H9 (cell line): ENCODE results near the gene HOXC6. TPM values are rescaled to one million over a fixed set of nuclear protein-coding genes. Genes with fewer than 3 reads are reported as not detected.

Experiments used
- DNase-seq: peaks from one replicate; pipeline ENCODE4 v3.0.0-alpha.2; 2017
- H2AFZ ChIP-seq: one replicate; pipeline ENCODE4 v1.6.1; 2013; ENCODE audit warnings: mild to moderate bottlenecking, low read length, control low read depth, moderate library complexity
- H2AK5ac ChIP-seq: 2 replicates; pipeline ENCODE4 v1.6.1; 2013; ENCODE audit warnings: low read length, control low read depth, mixed read lengths; ENCODE audit not compliant: insufficient read length
- H2BK120ac ChIP-seq: one replicate; pipeline ENCODE4 v1.6.1; 2013; ENCODE audit warnings: low read depth, mild to moderate bottlenecking, low read length, control low read depth, inconsistent platforms; ENCODE audit not compliant: poor library complexity, severe bottlenecking
- H2BK12ac ChIP-seq: 2 replicates; pipeline ENCODE4 v1.6.1; 2013; ENCODE audit warnings: low read length, control low read depth, mixed read lengths, low read depth; ENCODE audit not compliant: insufficient read length
- H2BK15ac ChIP-seq: 2 replicates; pipeline ENCODE4 v1.6.1; 2013; ENCODE audit warnings: low read depth, low read length, control low read depth
- H2BK20ac ChIP-seq: one replicate; pipeline ENCODE4 v1.6.1; 2013; ENCODE audit warnings: low read depth, mild to moderate bottlenecking, low read length, control low read depth, inconsistent platforms; ENCODE audit not compliant: poor library complexity, severe bottlenecking
- H2BK5ac ChIP-seq: 2 replicates; pipeline ENCODE4 v1.6.1; 2013; ENCODE audit warnings: low read length, control low read depth, mixed read lengths; ENCODE audit not compliant: insufficient read length
- H3K14ac ChIP-seq: 2 replicates; pipeline ENCODE4 v1.6.1; 2013; ENCODE audit warnings: low read length, control low read depth; ENCODE audit not compliant: insufficient read depth
- H3K18ac ChIP-seq: 2 replicates; pipeline ENCODE4 v1.6.1; 2013; ENCODE audit warnings: low read depth, mild to moderate bottlenecking, mixed read lengths, low read length, control low read depth; ENCODE audit not compliant: insufficient read length
- H3K23ac ChIP-seq: 2 replicates; pipeline ENCODE4 v1.6.1; 2013; ENCODE audit warnings: low read length, control low read depth, mixed read lengths, low read depth; ENCODE audit not compliant: insufficient read length
- H3K23me2 ChIP-seq: 2 replicates; pipeline ENCODE4 v1.6.1; 2013; ENCODE audit warnings: low read depth, mild to moderate bottlenecking, mixed read lengths, low read length, control low read depth; ENCODE audit not compliant: insufficient read length, poor library complexity, severe bottlenecking
- H3K27ac ChIP-seq: 2 replicates; pipeline ENCODE4 v1.5.1; 2013; ENCODE audit warnings: low read length, control low read depth, mixed read lengths, low read depth; ENCODE audit not compliant: insufficient read length
- H3K27me3 ChIP-seq: 2 replicates; pipeline ENCODE4 v1.6.1; 2013; ENCODE audit warnings: low read length, control low read depth, inconsistent platforms; ENCODE audit not compliant: insufficient read depth
- H3K4ac ChIP-seq: 2 replicates; pipeline ENCODE4 v1.6.1; 2013; ENCODE audit warnings: low read depth, mild to moderate bottlenecking, control low read depth, inconsistent platforms, low read length, moderate library complexity
- H3K4me1 ChIP-seq: 2 replicates; pipeline ENCODE4 v1.6.1; 2013; ENCODE audit warnings: low read length, control low read depth, inconsistent platforms; ENCODE audit not compliant: insufficient read depth
- H3K4me2 ChIP-seq: 2 replicates; pipeline ENCODE4 v1.6.1; 2013; ENCODE audit warnings: low read length, control low read depth, mixed read lengths; ENCODE audit not compliant: insufficient read length, insufficient read depth
- H3K56ac ChIP-seq: 2 replicates; pipeline ENCODE4 v1.6.1; 2013; ENCODE audit warnings: low read depth, mild to moderate bottlenecking, mixed read lengths, low read length, control low read depth; ENCODE audit not compliant: insufficient read length
- H3K79me1 ChIP-seq: 2 replicates; pipeline ENCODE4 v1.6.1; 2013; ENCODE audit warnings: low read depth, mild to moderate bottlenecking, moderate library complexity, low read length, control low read depth, inconsistent platforms; ENCODE audit not compliant: insufficient read depth, poor library complexity, severe bottlenecking
- H3K79me2 ChIP-seq: 2 replicates; pipeline ENCODE4 v1.6.1; 2013; ENCODE audit warnings: low read length, control low read depth, inconsistent platforms; ENCODE audit not compliant: insufficient read depth
- H3K9ac ChIP-seq: 2 replicates; pipeline ENCODE4 v1.6.1; 2013; ENCODE audit warnings: low read length, control low read depth, mixed read lengths; ENCODE audit not compliant: insufficient read length; ENCODE audit errors: extremely low read depth
- H3K9me3 ChIP-seq: one replicate; pipeline ENCODE4 v1.6.1; 2013; ENCODE audit warnings: low read depth, low read length, inconsistent platforms; ENCODE audit not compliant: control insufficient read depth
- H3T11ph ChIP-seq: one replicate; pipeline ENCODE4 v1.6.1; 2013; ENCODE audit warnings: mild to moderate bottlenecking, low read length, control low read depth, inconsistent platforms
- H4K20me1 ChIP-seq: one replicate; pipeline ENCODE4 v1.6.1; 2013; ENCODE audit not compliant: control insufficient read depth, insufficient read length, insufficient read depth
- H4K5ac ChIP-seq: 2 replicates; pipeline ENCODE4 v1.6.1; 2013; ENCODE audit warnings: low read depth, mild to moderate bottlenecking, mixed read lengths, low read length, control low read depth; ENCODE audit not compliant: insufficient read length
- H4K8ac ChIP-seq: replicated peaks from 2 replicates; pipeline ENCODE4 v1.6.1; 2013; ENCODE audit warnings: low read length, control low read depth, mixed read lengths, low read depth; ENCODE audit not compliant: insufficient read length
- H4K91ac ChIP-seq: 2 replicates; pipeline ENCODE4 v1.6.1; 2013; ENCODE audit warnings: low read depth, mild to moderate bottlenecking, moderate library complexity, mixed read lengths, low read length, control low read depth; ENCODE audit not compliant: insufficient read length
- H3K27ac Mint-ChIP-seq, 3 experiments: 2 replicates in 2 of 3; 3 replicates in 1 of 3; pipeline ENCODE4 v1.8.0; 2020 to 2021; ENCODE audit warnings: mixed read lengths in 3 of 3, mild to moderate bottlenecking in 1 of 3, moderate library complexity in 1 of 3
- H3K27me3 Mint-ChIP-seq: 2 replicates; pipeline ENCODE4 v1.8.0; 2021; ENCODE audit warnings: low read depth, mild to moderate bottlenecking, moderate library complexity, mixed read lengths
- H3K36me3 Mint-ChIP-seq, 3 experiments: 2 replicates in 2 of 3; 3 replicates in 1 of 3; pipeline ENCODE4 v1.8.0; 2020 to 2021; ENCODE audit warnings: low read depth in 3 of 3, mixed read lengths in 3 of 3; ENCODE audit not compliant: insufficient read depth in 1 of 3
- H3K4me1 Mint-ChIP-seq, 2 experiments: 2 replicates each; pipeline ENCODE4 v1.8.0; 2020; ENCODE audit warnings: mixed read lengths in 2 of 2
- H3K4me3 Mint-ChIP-seq, 2 experiments: 2 replicates in 1 of 2; 3 replicates in 1 of 2; pipeline ENCODE4 v1.8.0; 2020 to 2021; ENCODE audit warnings: mild to moderate bottlenecking in 2 of 2, mixed read lengths in 2 of 2, moderate library complexity in 1 of 2
- H3K9me3 Mint-ChIP-seq, 2 experiments: 2 replicates in 1 of 2; 3 replicates in 1 of 2; pipeline ENCODE4 v1.8.0; 2020; ENCODE audit warnings: mild to moderate bottlenecking in 2 of 2, mixed read lengths in 2 of 2, moderate library complexity in 1 of 2
- WGBS: extraction: QIAGEN DNeasy Blood & Tissue Kit; methylation state at CpG from one replicate; pipeline ENCODE4 v1.1.7; 2013; ENCODE audit warnings: missing lambda C conversion rate, low lambda C conversion rate, mixed read lengths; ENCODE audit not compliant: insufficient read length; ENCODE audit errors: extremely low coverage; 5-methylcytosine and 5-hydroxymethylcytosine counted together
- total RNA-seq: library from RNA; stranded (reverse); gene quantifications from 2 replicates; pipeline ENCODE4 v1.2.1, GENCODE V29; 2021
- TF ChIP-seq, protein P1 (sequence below): fragments of 200-600 bp; sonication (generic); conservative IDR thresholded peaks from 3 replicates; pipeline ENCODE4 v1.8.0; 2021; ENCODE audit warnings: antibody characterized with exemption, mild to moderate bottlenecking

Gene HOXC6
- total RNA-seq, 1 experiment from 2014 or later, result not detected

- H3K9me3 Mint-ChIP-seq, result peaks cover 0 to 2% of the 10 kb centered on the region in 2 experiments; a peak in 2 of 5 replicates
- peaks cover 94% of the 10 kb centered on the region for H3K27me3 ChIP-seq
- no peak overlapping the region for H3K27ac Mint-ChIP-seq
- H3K18ac ChIP-seq, result no peak overlapping the region
- DNase-seq, result no peak
- H2BK20ac ChIP-seq, result no peak overlapping the region
- no peaks in the 10 kb centered on the region for H3K79me1 ChIP-seq
- H3K36me3 Mint-ChIP-seq, result no peaks in the 10 kb centered on the region
- no peaks in the 10 kb centered on the region for H4K20me1 ChIP-seq
- no peak overlapping the region for H2BK12ac ChIP-seq
- H3K4me1 ChIP-seq, result no peaks in the 10 kb centered on the region
- H3K4me3 Mint-ChIP-seq, result no peak overlapping the region
- no peak overlapping the region for H2BK120ac ChIP-seq
- H3T11ph ChIP-seq, result no peak overlapping the region
- no peaks in the 10 kb centered on the region for H3K23me2 ChIP-seq
- H3K9ac ChIP-seq, result no peak overlapping the region
- TF ChIP-seq, protein P1, sequence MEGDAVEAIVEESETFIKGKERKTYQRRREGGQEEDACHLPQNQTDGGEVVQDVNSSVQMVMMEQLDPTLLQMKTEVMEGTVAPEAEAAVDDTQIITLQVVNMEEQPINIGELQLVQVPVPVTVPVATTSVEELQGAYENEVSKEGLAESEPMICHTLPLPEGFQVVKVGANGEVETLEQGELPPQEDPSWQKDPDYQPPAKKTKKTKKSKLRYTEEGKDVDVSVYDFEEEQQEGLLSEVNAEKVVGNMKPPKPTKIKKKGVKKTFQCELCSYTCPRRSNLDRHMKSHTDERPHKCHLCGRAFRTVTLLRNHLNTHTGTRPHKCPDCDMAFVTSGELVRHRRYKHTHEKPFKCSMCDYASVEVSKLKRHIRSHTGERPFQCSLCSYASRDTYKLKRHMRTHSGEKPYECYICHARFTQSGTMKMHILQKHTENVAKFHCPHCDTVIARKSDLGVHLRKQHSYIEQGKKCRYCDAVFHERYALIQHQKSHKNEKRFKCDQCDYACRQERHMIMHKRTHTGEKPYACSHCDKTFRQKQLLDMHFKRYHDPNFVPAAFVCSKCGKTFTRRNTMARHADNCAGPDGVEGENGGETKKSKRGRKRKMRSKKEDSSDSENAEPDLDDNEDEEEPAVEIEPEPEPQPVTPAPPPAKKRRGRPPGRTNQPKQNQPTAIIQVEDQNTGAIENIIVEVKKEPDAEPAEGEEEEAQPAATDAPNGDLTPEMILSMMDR, result no peak
- no peak overlapping the region for H2AK5ac ChIP-seq
- no peak overlapping the region for H3K14ac ChIP-seq
- H4K91ac ChIP-seq, result no peak overlapping the region
- peaks cover 100% of the 10 kb centered on the region for H3K27me3 Mint-ChIP-seq
- H4K8ac ChIP-seq, result no peak overlapping the region
- H3K56ac ChIP-seq, result no peak overlapping the region
- H3K4me2 ChIP-seq, result no peak overlapping the region
- H2BK5ac ChIP-seq, result no peak overlapping the region
- no peak overlapping the region for H3K23ac ChIP-seq
- H3K4me1 Mint-ChIP-seq, result peaks cover 6 to 31% of the 10 kb centered on the region in 2 experiments
- H3K27ac ChIP-seq, result no peak overlapping the region
- H3K79me2 ChIP-seq, result no peaks in the 10 kb centered on the region
- no peak overlapping the region for H2AFZ ChIP-seq
- no peak overlapping the region for H3K4ac ChIP-seq
- no peak overlapping the region for H2BK15ac ChIP-seq
- H3K9me3 ChIP-seq, result no peaks in the 10 kb centered on the region
- no CpG with 5 or more reads among the region's 17 CpGs for WGBS
- H4K5ac ChIP-seq, result no peak overlapping the region
Observed at GRCh38 chr12:54010972-54011664, 17.1 kb upstream of the HOXC6 start.
